ENCODE results near the gene BCO1.
"Not testable (repeated sequence)": the region's sequence is repeated elsewhere in the genome, so short reads cannot be mapped to it uniquely, and the experiment has no call there.

The BCO1 gene

GRCh38 chr16:81238296-81239011 lies at the start of gene BCO1:
Gene BCO1 (plus strand): TSS chr16:81238689. CDS start chr16:81238909, 220 bp downstream.
- peak; percentile 53 for DNase-seq

DNA sequence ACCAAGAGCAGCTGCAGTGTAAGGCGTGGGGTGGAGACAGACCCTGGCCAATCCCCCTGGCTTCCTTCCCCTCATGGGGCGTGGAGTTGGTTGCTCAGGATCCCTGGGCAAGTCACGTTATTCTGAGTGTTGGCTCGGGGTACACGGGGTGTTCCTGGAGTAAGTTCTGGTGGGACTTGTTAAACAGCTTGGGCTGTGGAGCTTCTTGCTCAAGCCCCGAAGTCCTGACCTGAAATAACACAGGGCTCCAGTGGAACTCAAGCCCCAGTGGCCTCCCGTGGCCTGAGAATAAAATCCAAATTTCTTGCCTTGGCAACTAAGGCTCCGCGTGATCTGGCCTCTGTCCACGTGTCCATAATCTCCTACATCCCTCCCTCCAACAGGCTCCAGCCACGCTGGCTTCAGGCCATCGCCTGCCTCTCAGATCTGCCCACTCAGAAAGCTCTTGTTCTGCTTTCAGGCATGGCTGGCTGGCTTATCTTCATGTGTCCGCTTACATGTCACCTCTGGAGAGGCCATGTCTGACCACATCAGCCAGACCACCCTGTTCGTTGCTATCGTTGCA lies 49.3 kb upstream of the BCO1 start:
- DNase-seq, result no peak

- DNase-seq, result peak; percentile 23
Measured at GRCh38 chr16:81190667-81191066, 47.8 kb upstream of the BCO1 start.

DNA sequence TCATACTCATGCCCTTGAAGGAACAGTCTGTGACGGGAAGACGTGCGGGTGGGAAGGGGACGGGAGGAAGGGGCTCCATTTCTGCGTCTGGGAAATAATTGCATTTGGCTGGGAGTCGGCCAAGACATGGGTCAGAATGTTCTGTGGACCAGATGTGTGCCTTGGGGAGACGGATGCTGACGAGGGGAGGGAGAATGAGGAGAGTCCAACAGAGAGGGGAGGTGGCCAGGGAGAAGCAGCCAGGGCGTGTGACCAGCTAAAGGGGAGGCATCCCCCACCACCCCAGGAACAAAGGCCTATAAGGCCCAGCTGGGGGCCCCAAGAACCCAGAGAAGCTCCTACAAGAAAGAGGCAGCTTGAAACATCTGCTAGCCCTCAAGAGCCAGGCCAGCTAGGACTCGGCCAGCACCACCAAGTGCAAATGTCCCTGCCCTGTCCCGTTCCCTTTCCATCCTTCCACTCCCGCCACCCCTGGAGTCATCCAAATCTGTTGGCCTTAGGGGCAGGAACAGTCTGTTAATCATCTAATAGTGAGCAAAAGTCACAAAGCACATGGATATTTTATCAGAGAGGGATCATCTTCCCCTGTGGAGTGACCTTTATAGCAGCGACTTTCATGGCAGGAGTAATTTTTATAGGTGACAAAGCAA lies 42.5 kb upstream of the BCO1 start:
- no peak for DNase-seq

GRCh38 chr16:81198635-81199034 lies 39.9 kb upstream of the BCO1 start:
- DNase-seq, result no peak

DNA sequence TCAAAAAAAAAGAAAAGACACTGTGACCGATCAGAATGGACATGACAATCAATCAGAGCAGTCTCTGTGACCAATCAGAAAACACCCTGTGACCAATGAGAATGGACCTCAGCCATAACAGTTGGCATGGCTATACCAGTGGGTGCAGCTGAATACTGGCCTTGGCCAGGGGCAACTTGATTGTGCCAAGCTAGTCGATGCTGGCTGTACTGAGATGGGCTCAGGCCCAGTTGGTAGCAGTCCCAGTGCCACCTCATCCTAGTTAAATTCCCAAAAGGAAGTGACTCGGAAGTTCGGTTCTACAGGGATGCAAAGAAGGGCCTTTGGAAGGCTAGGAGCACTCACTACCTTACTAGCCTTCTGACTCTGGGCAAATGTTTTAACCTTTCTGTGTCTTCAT lies 37.2 kb upstream of the BCO1 start:
- DNase-seq, result peak; percentile 21

- DNase-seq, result peak; percentile 46
Measured at GRCh38 chr16:81204798-81205680, 33.5 kb upstream of the BCO1 start.

DNA sequence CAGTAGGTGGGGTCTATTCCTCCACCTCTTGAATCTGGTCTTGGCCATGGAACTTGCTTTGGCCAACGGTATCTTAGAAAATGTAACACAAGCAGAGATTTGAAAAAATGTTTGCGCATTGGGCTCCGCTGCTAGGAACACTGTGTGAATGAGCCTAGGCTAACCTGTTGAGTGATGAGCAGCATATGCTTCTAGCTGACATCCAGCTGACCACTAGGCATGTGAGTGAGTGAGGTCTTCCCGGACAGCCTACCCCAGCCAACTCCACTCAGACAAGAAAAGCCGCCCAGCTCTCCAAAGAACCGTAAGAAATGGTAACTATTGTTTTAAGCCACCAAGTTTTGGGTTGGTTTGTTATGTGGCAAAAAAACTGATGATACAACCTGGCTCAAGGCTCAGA lies 31.4 kb upstream of the BCO1 start:
- no peak for DNase-seq

DNA sequence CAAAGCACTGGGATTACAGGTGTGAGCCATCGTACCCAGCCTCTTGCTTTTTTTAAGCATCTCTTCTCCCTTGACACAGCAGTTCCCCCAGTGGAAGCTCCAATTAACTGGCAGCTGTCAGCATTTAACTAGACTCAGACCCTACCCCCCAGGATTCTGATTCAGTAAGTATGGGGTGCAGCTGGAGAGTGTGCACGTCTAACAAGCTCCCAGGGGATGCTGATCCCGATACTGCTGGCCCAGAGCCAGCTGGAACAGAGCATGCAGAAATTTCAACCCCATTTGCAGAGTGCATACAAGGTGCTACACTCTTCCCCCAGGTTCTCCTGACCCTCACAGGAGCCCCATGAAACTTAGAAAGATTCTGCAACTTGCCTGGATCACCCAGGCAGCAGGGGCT lies 27.7 kb upstream of the BCO1 start:
- no peak for DNase-seq

DNA sequence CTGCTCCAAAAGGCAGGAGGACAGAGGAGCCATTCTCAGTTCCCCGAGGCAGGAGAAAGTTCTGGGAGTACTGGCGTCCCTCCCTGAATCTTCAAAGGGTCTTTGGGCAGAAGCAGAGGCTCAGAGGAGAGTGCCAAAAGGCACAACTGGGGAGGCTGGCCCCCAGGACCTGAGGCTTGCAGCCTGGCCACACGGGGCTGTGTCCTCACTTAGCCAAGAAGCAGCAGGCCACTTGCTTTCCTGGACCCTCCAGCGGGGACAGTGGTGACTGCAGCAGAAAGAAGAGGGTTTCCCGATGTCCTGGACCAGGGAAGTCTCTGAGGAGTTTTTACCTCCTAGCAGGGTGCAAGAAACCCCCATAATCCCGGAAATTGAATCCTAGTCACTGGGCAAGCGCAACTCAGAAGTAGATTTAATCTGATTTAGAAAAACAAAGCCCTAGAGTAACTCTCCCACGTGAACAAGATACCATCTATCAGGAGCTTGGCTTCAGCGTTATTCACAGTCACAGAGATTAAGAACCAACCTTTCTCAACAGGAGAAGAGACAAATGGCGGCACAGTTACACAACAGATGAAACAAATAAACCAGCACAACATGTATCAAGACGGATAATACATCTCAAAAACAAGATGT lies 25.5 kb upstream of the BCO1 start:
- no peak for DNase-seq

GRCh38 chr16:81214745-81215166 lies 23.7 kb upstream of the BCO1 start:
- DNase-seq, result peak; percentile 9

DNA sequence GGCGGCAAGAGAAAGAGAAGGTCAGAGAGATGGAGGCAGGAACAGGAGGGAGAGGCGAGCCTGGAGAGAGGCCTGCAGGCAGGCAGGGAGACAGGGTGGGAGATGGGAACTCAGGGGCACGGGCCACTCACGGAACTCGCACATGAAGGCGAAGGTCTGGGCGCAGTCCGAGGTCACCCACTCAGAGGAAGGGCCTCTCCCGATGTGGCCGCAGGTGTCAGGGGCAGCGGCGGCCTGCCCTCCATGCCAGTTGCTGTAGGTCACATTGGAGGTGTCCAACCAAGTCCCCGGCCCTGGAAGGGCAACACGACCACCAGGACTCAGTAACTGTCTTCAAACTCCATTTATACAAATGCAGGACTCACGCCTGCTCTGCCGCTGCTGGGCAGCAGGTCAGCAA lies 22.4 kb upstream of the BCO1 start:
- no peak for DNase-seq

DNA sequence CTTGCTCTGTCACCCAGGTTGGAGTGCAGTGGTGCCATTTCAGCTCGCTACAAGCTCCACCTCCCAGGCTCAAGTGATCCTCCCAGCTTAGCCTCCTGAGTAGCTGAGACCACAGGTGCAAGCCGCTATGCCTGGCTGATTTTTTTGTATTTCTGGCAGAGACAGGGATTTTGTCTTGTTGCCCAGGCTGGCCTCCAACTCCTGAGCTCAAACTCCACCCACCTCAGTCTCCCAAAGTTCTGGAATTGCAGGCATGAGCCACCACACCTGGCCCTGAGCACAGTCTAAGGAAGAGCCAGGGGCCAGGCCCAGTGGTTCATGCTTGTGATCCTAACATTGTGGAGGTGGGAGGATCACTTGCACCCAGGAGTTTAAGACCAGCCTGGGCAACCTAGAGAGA lies 21.8 kb upstream of the BCO1 start:
- no peak for DNase-seq

GRCh38 chr16:81219151-81219550 lies 19.3 kb upstream of the BCO1 start:
- DNase-seq, result no peak

GRCh38 chr16:81220349-81220748 lies 18.1 kb upstream of the BCO1 start:
- DNase-seq, result no peak

DNA sequence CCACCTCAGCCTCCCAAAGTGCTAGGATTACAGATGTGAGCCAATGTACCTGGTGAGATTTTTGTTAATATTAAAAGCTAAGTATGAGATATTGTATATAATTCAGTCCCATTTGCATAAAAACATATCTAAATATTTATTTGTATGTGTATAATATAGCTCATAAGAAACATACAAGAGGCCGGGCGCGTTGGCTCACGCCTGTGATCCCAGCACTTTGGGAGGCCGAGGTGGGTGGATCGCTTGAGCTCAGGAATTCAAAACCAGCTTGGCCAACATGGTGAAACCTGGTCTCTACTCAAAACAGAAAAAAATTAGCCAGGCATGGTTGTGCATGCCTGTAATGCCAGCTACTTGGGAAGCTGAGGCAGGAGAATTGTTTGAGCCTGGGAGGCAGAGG lies 16.8 kb upstream of the BCO1 start:
- no peak for DNase-seq

GRCh38 chr16:81224824-81225223 lies 13.7 kb upstream of the BCO1 start:
- DNase-seq, result no peak

DNA sequence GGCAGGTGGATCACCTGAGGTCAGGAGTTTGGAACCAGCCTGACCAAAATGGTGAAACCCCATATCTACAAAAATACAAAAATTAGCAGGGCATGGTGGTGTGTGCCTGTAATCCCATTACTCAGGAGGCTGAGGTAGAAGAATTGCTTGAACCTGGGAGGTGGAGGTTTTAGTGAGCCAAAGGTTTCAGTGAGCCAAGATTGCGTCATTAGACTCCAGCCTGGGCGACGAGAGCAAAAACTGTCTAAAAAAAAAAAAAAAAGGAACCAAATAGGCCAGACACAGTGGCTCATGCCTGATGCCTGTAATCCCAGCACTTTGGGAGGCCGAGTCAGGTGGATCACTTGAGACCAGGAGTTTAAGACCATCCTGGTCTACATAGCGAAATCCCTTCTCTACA lies 12.8 kb upstream of the BCO1 start:
- not testable (repeated sequence) for DNase-seq

DNA sequence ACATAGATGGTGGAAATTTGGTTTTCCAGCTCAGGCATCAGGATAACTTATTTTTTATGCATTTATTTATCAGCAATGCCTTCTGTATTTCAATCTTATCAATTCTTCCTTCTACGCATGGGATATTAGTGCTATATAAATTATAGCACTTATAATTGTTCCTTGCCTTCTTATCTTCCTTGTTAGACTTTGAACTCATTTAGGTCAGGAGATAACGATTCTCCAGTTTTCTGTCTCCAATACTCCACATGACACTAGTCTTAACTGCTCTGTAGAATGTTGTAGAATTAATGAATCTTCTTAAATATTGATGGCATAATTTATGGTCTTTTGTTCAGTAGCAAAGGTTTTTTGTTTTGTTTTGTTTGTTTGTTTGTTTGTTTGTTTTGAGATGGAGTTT lies 10.7 kb upstream of the BCO1 start:
- no peak for DNase-seq

- no peak for DNase-seq
Measured at GRCh38 chr16:81229811-81230210, 8.7 kb upstream of the BCO1 start.

DNA sequence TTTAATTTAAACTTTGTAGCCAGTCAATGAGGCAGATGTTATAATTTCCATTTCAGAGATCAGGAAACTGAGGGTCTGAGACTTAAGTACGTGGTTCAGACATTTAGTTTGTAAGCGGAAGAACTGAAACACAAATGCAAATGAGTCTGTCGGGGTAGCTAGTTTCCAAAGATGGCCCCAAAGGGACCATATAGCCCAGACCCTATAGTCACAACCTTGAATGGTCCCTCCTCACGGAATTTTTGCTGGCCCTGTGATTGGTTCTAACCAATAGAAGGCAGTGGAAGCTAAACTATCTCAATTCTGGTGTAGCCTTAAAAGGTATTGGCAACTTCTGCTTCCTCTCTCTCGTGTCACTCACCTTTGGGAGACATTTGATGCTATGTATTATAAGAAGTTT lies 7.5 kb upstream of the BCO1 start:
- no peak for DNase-seq

- no peak for DNase-seq
Measured at GRCh38 chr16:81232740-81233367, 5.6 kb upstream of the BCO1 start.
